Activated CD4-positive, alpha-beta T cell treated with anti-CD3 and anti-CD28 coated beads, Interleukin-2, amount 50 U/mL, for 1 hour (primary cell): ENCODE results near the gene HECTD3.
"Not testable (repeated sequence)": the region's sequence is repeated elsewhere in the genome, so short reads cannot be mapped to it uniquely, and the experiment has no call there.

Experiments used
- DNase-seq: peaks from one replicate; pipeline ENCODE4 v3.0.0-alpha.2; 2020

HECTD3 gene

GRCh38 chr1:44985747-44986359 is 25.3 kb downstream of the HECTD3 start:
- no peak for DNase-seq

GRCh38 chr1:44977372-44977771 is 33.8 kb downstream of the HECTD3 start:
- not testable (repeated sequence) for DNase-seq

- DNase-seq = no peak
These were observed 34.9 kb downstream of the HECTD3 start for GRCh38 chr1:44976252-44976651.

GRCh38 chr1:44973645-44974044 is 37.5 kb downstream of the HECTD3 start:
- no peak for DNase-seq

GRCh38 chr1:44970317-44970716 is 40.8 kb downstream of the HECTD3 start:
- DNase-seq = no peak

- DNase-seq = no peak
These were observed 46.7 kb downstream of the HECTD3 start for GRCh38 chr1:44964396-44964795.

GRCh38 chr1:44962729-44963128 is 48.4 kb downstream of the HECTD3 start:
- no peak for DNase-seq

- DNase-seq = not testable (repeated sequence)
These were observed 49.1 kb downstream of the HECTD3 start for GRCh38 chr1:44962022-44962421.

GRCh38 chr1:44957566-44957965 is 53.6 kb downstream of the HECTD3 start:
- not testable (repeated sequence) for DNase-seq

GRCh38 chr1:44956077-44956476 is 55.0 kb downstream of the HECTD3 start:
- DNase-seq = not testable (repeated sequence)
